OCI-LY7 (cell line): ENCODE measurements around the gene FLAD1. TPM values are rescaled to one million over a fixed set of nuclear protein-coding genes. Genes with fewer than 3 reads are reported as not detected.

Experiments
- BruUV-seq: library from RNA; stranded (reverse); fragments of 400-500 nt; replicated peaks from 2 replicates; lab custom pipeline; 2021; lab: Mats Ljungman, UMichigan
- CTCF ChIA-PET: fragments of 300-600 bp; sonication (Branson Sonifier 250); formaldehyde crosslinking; loops from one replicate; lab custom pipeline; 2022; ENCODE audit warnings: antibody characterized with exemption; ENCODE audit not compliant: unreplicated experiment; lab: Charles Lee
- POLR2A ChIA-PET: fragments of 300-600 bp; sonication (Branson Sonifier 250); formaldehyde crosslinking; loops from one replicate; lab custom pipeline; 2022; ENCODE audit warnings: antibody characterized with exemption; lab: Charles Lee
- DNase-seq: peaks from one replicate; pipeline ENCODE4 v3.0.0-alpha.2; 2015; ENCODE audit warnings: low spot score
- H2AFZ ChIP-seq: fragments of 200-600 bp; sonication (generic), shearing (Covaris generic); 2 replicates; pipeline ENCODE4 v1.6.1; 2014; ENCODE audit warnings: mild to moderate bottlenecking, antibody characterized with exemption, low read length, moderate library complexity
- H3K27ac ChIP-seq: fragments of 200-600 bp; sonication (generic); 2 replicates; pipeline ENCODE4 v1.5.1; 2014; ENCODE audit warnings: mixed run types, low read depth, mild to moderate bottlenecking, moderate library complexity, low read length, inconsistent platforms; ENCODE audit not compliant: poor library complexity, severe bottlenecking
- H3K36me3 ChIP-seq: fragments of 200-600 bp; sonication (generic); 2 replicates; pipeline ENCODE4 v1.6.1; 2014; ENCODE audit warnings: mild to moderate bottlenecking, antibody characterized with exemption, low read length, moderate library complexity, mixed read lengths; ENCODE audit not compliant: insufficient read depth
- H3K4me1 ChIP-seq: fragments of 200-600 bp; sonication (generic); 2 replicates; pipeline ENCODE4 v1.5.1; 2014; ENCODE audit warnings: mild to moderate bottlenecking, low read length; ENCODE audit not compliant: insufficient read depth, poor library complexity, severe bottlenecking
- H3K4me2 ChIP-seq: fragments of 200-600 bp; sonication (generic); 2 replicates; pipeline ENCODE4 v1.6.1; 2014; ENCODE audit warnings: mild to moderate bottlenecking, low read length
- H3K4me3 ChIP-seq: fragments of 200-600 bp; sonication (generic); 2 replicates; pipeline ENCODE4 v1.5.1; 2014; ENCODE audit warnings: mild to moderate bottlenecking, low read depth, low read length; ENCODE audit not compliant: poor library complexity, severe bottlenecking
- H3K79me2 ChIP-seq: fragments of 200-600 bp; sonication (generic); 2 replicates; pipeline ENCODE4 v1.6.1; 2016; ENCODE audit warnings: low read depth, mild to moderate bottlenecking, low read length, moderate library complexity, mixed read lengths; ENCODE audit not compliant: insufficient read depth
- H3K9me2 ChIP-seq: fragments of 200-600 bp; sonication (generic); 2 replicates; pipeline ENCODE4 v1.6.1; 2016; ENCODE audit warnings: mild to moderate bottlenecking, low read length, mixed read lengths; ENCODE audit not compliant: insufficient read depth
- H3K9me3 ChIP-seq: fragments of 200-600 bp; sonication (generic); 2 replicates; pipeline ENCODE4 v1.6.1; 2014; ENCODE audit warnings: mild to moderate bottlenecking, mixed run types, low read length, mixed read lengths
- H4K20me1 ChIP-seq: fragments of 200-600 bp; sonication (generic); 2 replicates; pipeline ENCODE4 v1.6.1; 2014; ENCODE audit warnings: mild to moderate bottlenecking, antibody characterized with exemption, low read length, moderate library complexity, mixed read lengths; ENCODE audit not compliant: insufficient read depth
- CTCF ChIP-seq: fragments of 200-600 bp; sonication (generic); conservative IDR thresholded peaks from 2 replicates; pipeline ENCODE4 v1.5.1; 2014; ENCODE audit warnings: mild to moderate bottlenecking, antibody characterized with exemption, low read length, moderate library complexity, mixed read lengths
- EZH2phosphoT487 ChIP-seq: fragments of 200-600 bp; sonication (generic); IDR thresholded peaks from 2 replicates; pipeline ENCODE4 v1.6.1; 2018; ENCODE audit warnings: low read depth, borderline replicate concordance, mild to moderate bottlenecking, mixed run types, antibody characterized with exemption, low read length, moderate library complexity, mixed read lengths
- intact Hi-C: fragments of 100-400 bp; cut with micrococcal nuclease; formaldehyde crosslinking; loops from one replicate; pipeline ENCODE4 v1.10.0; 2022; ENCODE audit not compliant: unreplicated experiment
- total RNA-seq, 2 experiments: library from RNA; depleted of rRNA in 1 of 2; stranded (reverse); fragments of >200 nt in 1 of 2; shearing (Covaris generic) in 1 of 2; gene quantifications; 2 replicates each; pipeline ENCODE4 v1.2.3, GENCODE V29; 2014 to 2022

Gene FLAD1
- total RNA-seq, 2 experiments from 2014 or later = 52.7 to 57.9 TPM

- DNase-seq = peak; percentile 98
- Histone ChIP-seq H3K4me3 (peak overlapping the region; percentile 71), H4K20me1 (no peaks in the 10 kb centered on the region), H3K9me2 (no peaks in the 10 kb centered on the region), H3K36me3 (no peaks in the 10 kb centered on the region), H3K9me3 (no peaks in the 10 kb centered on the region), H3K79me2 (peaks cover 10% of the 10 kb centered on the region; the same call in 1 of the 2 replicates), H3K4me2 (peak overlapping the region; percentile 94), H3K27ac (peak overlapping the region; percentile 92), H3K4me1 (peaks cover 65% of the 10 kb centered on the region), H2AFZ (peak overlapping the region; percentile 79; the same call in 1 of the 2 replicates)
- intact Hi-C loops = loop anchor here (1.0 to 5.0 kb wide), 5 partner anchors 15 to 140 kb away; partner anchors contain the start of genes ADAM15 and EFNA4
- BruUV-seq = no TSS peak
- CTCF ChIA-PET = interaction anchor here (1.7 kb wide), 1 partner anchor 15 kb away, joined by 5 read pairs; no protein-coding TSS in a partner anchor
- POLR2A ChIA-PET = interaction anchor here (0.6 to 1.9 kb wide), 3 partner anchors 19 to 50 kb away, joined by 3 to 6 read pairs (median 4); partner anchors contain the start of genes FLAD1 and PBXIP1
- no peak for TF ChIP-seq EZH2phosphoT487
- peak; percentile 74 for TF ChIP-seq CTCF
Observed at GRCh38 chr1:155001675-155002463, 18.7 kb downstream of the FLAD1 start.

GRCh38 chr1:155002464-155003226, 19.5 kb downstream of the FLAD1 start, which contains the start of gene ZBTB7B:
Gene ZBTB7B, plus strand, starts transcription at chr1:155002802. Its CDS starts 11,859 bp downstream, at chr1:155014661.
- peak within 1 kb of the TSS; percentile 92 for H3K27ac ChIP-seq
- peak within 1 kb of the TSS; percentile 94 for H3K4me2 ChIP-seq
- intact Hi-C loops = loop anchor here (1.0 to 5.0 kb wide), 3 partner anchors 15 to 140 kb away; no protein-coding TSS in a partner anchor
- H3K36me3 ChIP-seq = no peaks in the 10 kb centered on the region
- H3K9me2 ChIP-seq = no peaks in the 10 kb centered on the region
- H3K9me3 ChIP-seq = no peaks in the 10 kb centered on the region
- POLR2A ChIA-PET = interaction anchor here (0.5 to 2.0 kb wide), 2 partner anchors 14 to 572 kb away, joined by 3 to 10 read pairs; no protein-coding TSS in a partner anchor
- no peak for DNase-seq
- TF ChIP-seq CTCF (no peak), EZH2phosphoT487 (no peak)
- H3K4me3 ChIP-seq = peak within 1 kb of the TSS; percentile 87
- H3K4me1 ChIP-seq = peaks cover 69% of the 10 kb centered on the region
- H2AFZ ChIP-seq = peak within 1 kb of the TSS; percentile 23; the same call in 1 of the 2 replicates
- BruUV-seq = no TSS peak
- peaks cover 10% of the 10 kb centered on the region; the same call in 1 of the 2 replicates for H3K79me2 ChIP-seq
- CTCF ChIA-PET = interaction anchor here (1.7 kb wide), 1 partner anchor 15 kb away, joined by 5 read pairs; no protein-coding TSS in a partner anchor
- no peaks in the 10 kb centered on the region for H4K20me1 ChIP-seq
